Measurements from ENCODE around the gene PLD5. TPM values are rescaled to one million over a fixed set of nuclear protein-coding genes. Genes with fewer than 3 reads are reported as not detected.
"Not testable (repeated sequence)": the region's sequence is repeated elsewhere in the genome, so short reads cannot be mapped to it uniquely, and the experiment has no call there.

PLD5 gene
- total RNA-seq, 1 experiment from 2014 or later, result 1.8 TPM

DNA sequence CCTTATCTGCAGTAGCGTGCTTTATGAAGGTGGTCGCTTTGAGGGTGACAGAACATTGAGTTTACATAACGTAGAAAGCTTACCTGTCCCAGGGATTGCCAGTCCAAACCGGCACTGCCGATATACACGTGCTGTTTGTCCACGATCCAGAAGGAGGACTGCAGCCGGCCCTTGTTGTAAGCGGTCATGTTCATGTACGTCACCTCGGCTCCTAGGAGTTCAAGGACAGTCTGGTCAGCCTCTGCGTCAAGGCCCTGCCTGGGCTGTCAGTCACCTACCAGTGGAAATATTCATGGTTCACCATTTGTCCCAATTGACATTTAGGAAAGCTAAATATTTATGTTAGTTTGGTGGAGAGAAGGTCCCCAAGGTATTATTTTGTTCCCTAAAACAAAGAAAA, 304.6 kb downstream of the PLD5 start:
- no peak for TF ChIP-seq CTCF (IDR thresholded peaks at IDR 0.05; ENCODE audit: insufficient read depth in 1 of 2, low read depth in 1 of 2, low read length in 1 of 2, severe bottlenecking in 1 of 2, unreplicated experiment in 1 of 2)
- Histone ChIP-seq H3K4me3 (ENCODE audit: low read depth, low read length) (no peak overlapping the region), H3K9me3 (peaks cover 34% of the 10 kb centered on the region), H3K36me3 (ENCODE audit: control insufficient read depth, insufficient read depth, low read length) (no peaks in the 10 kb centered on the region), H3K27me3 (replicated peaks; ENCODE audit: control insufficient read depth, insufficient read depth, low read length) (no peaks in the 10 kb centered on the region), H3K4me1 (0 out of 2 replicates have a peak, but pooled peaks cover 9% of the 10 kb centered on the region)
- Mint-ChIP-seq H3K36me3 (ENCODE audit: insufficient read depth, unreplicated experiment) (peaks cover 12% of the 10 kb centered on the region), H3K27me3 (ENCODE audit: insufficient read depth, unreplicated experiment) (no peaks in the 10 kb centered on the region), H3K4me3 (ENCODE audit: unreplicated experiment) (no peak overlapping the region), H3K27ac (ENCODE audit: unreplicated experiment) (no peak overlapping the region), H3K9me3 (ENCODE audit: unreplicated experiment) (peaks cover 55% of the 10 kb centered on the region), H3K4me1 (ENCODE audit: low read depth, unreplicated experiment) (peaks cover 8% of the 10 kb centered on the region)
- BruUV-seq (replicated peaks), result no TSS peak
- ChIA-PET POLR2A (no interaction called here), CTCF (no interaction called here)
- DNase-seq, result no peak
- intact Hi-C loops (cut with micrococcal nuclease; ENCODE audit: unreplicated experiment), result no loop called here

GRCh38 chr1:242219298-242219901, 305.1 kb downstream of the PLD5 start:
- ChIA-PET CTCF (no interaction called here), POLR2A (no interaction called here)
- H3K27ac Mint-ChIP-seq (ENCODE audit: unreplicated experiment), result no peak overlapping the region
- H3K4me3 ChIP-seq (ENCODE audit: low read depth, low read length), result no peak overlapping the region
- no peak overlapping the region for H3K4me3 Mint-ChIP-seq (ENCODE audit: unreplicated experiment)
- no TSS peak for BruUV-seq (replicated peaks)
- 0 out of 2 replicates have a peak, but pooled peaks cover 9% of the 10 kb centered on the region for H3K4me1 ChIP-seq
- peaks cover 36% of the 10 kb centered on the region for H3K9me3 ChIP-seq
- H3K9me3 Mint-ChIP-seq (ENCODE audit: unreplicated experiment), result peaks cover 55% of the 10 kb centered on the region
- peaks cover 12% of the 10 kb centered on the region for H3K36me3 Mint-ChIP-seq (ENCODE audit: insufficient read depth, unreplicated experiment)
- H3K27me3 Mint-ChIP-seq (ENCODE audit: insufficient read depth, unreplicated experiment), result no peaks in the 10 kb centered on the region
- DNase-seq, result no peak
- no peaks in the 10 kb centered on the region for H3K27me3 ChIP-seq (replicated peaks; ENCODE audit: control insufficient read depth, insufficient read depth, low read length)
- intact Hi-C loops (cut with micrococcal nuclease; ENCODE audit: unreplicated experiment), result no loop called here
- H3K36me3 ChIP-seq (ENCODE audit: control insufficient read depth, insufficient read depth, low read length), result no peaks in the 10 kb centered on the region
- H3K4me1 Mint-ChIP-seq (ENCODE audit: low read depth, unreplicated experiment), result peaks cover 8% of the 10 kb centered on the region
- no peak for TF ChIP-seq CTCF (IDR thresholded peaks at IDR 0.05; ENCODE audit: insufficient read depth in 1 of 2, low read depth in 1 of 2, low read length in 1 of 2, severe bottlenecking in 1 of 2, unreplicated experiment in 1 of 2)

DNA sequence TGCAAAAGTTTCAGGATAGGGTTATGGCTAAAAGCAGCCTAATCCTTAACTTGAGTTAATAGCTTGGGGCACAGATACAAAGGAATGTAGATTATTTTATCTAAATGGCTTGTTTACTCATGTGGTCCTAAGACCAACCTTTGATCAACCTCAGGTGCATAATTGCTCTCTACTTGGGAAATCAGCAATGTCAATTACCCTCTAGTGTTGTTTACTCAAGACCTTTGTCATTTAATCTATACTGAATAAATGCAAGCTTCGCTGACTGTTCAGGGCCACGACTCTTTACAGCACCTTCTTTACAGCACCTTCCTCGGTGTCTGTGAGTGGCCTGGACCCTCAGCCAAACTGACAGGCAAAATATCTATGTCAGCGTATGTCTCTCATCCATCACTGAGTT, 308.1 kb downstream of the PLD5 start:
- no peaks in the 10 kb centered on the region for H3K27me3 Mint-ChIP-seq (ENCODE audit: insufficient read depth, unreplicated experiment)
- H3K36me3 ChIP-seq (ENCODE audit: control insufficient read depth, insufficient read depth, low read length), result no peaks in the 10 kb centered on the region
- peaks cover 48% of the 10 kb centered on the region for H3K9me3 Mint-ChIP-seq (ENCODE audit: unreplicated experiment)

GRCh38 chr1:242214455-242214854, 310.0 kb downstream of the PLD5 start:
- intact Hi-C loops (cut with micrococcal nuclease; ENCODE audit: unreplicated experiment); BruUV-seq (replicated peaks); CTCF ChIA-PET; H3K4me3 ChIP-seq (ENCODE audit: low read depth, low read length); H3K27me3 ChIP-seq (replicated peaks; ENCODE audit: control insufficient read depth, insufficient read depth, low read length); H3K4me3 Mint-ChIP-seq (ENCODE audit: unreplicated experiment); H3K36me3 ChIP-seq (ENCODE audit: control insufficient read depth, insufficient read depth, low read length); DNase-seq; H3K27me3 Mint-ChIP-seq (ENCODE audit: insufficient read depth, unreplicated experiment); POLR2A ChIA-PET; H3K27ac Mint-ChIP-seq (ENCODE audit: unreplicated experiment): not testable (repeated sequence)
- Mint-ChIP-seq H3K36me3 (ENCODE audit: insufficient read depth, unreplicated experiment) (peaks cover 30% of the 10 kb centered on the region), H3K9me3 (ENCODE audit: unreplicated experiment) (peaks cover 63% of the 10 kb centered on the region), H3K4me1 (ENCODE audit: low read depth, unreplicated experiment) (peaks cover 32% of the 10 kb centered on the region)
- peaks cover 38% of the 10 kb centered on the region for H3K4me1 ChIP-seq
- peaks cover 46% of the 10 kb centered on the region for H3K9me3 ChIP-seq

More for the DNA sequence above, 308.1 kb downstream of the PLD5 start:
- peaks cover 22% of the 10 kb centered on the region for H3K4me1 Mint-ChIP-seq (ENCODE audit: low read depth, unreplicated experiment)
- CTCF ChIA-PET, result no interaction called here
- TF ChIP-seq CTCF (IDR thresholded peaks at IDR 0.05; ENCODE audit: insufficient read depth in 1 of 2, low read depth in 1 of 2, low read length in 1 of 2, severe bottlenecking in 1 of 2, unreplicated experiment in 1 of 2), result no peak
- DNase-seq, result no peak
- POLR2A ChIA-PET, result no interaction called here
- H3K36me3 Mint-ChIP-seq (ENCODE audit: insufficient read depth, unreplicated experiment), result peaks cover 24% of the 10 kb centered on the region
- peaks cover 24% of the 10 kb centered on the region for H3K4me1 ChIP-seq
- BruUV-seq (replicated peaks), result no TSS peak
- no peak overlapping the region for H3K4me3 Mint-ChIP-seq (ENCODE audit: unreplicated experiment)
- H3K9me3 ChIP-seq, result peaks cover 43% of the 10 kb centered on the region
- H3K27me3 ChIP-seq (replicated peaks; ENCODE audit: control insufficient read depth, insufficient read depth, low read length), result no peaks in the 10 kb centered on the region
- intact Hi-C loops (cut with micrococcal nuclease; ENCODE audit: unreplicated experiment), result no loop called here
- H3K27ac Mint-ChIP-seq (ENCODE audit: unreplicated experiment), result no peak overlapping the region
- H3K4me3 ChIP-seq (ENCODE audit: low read depth, low read length), result no peak overlapping the region

DNA sequence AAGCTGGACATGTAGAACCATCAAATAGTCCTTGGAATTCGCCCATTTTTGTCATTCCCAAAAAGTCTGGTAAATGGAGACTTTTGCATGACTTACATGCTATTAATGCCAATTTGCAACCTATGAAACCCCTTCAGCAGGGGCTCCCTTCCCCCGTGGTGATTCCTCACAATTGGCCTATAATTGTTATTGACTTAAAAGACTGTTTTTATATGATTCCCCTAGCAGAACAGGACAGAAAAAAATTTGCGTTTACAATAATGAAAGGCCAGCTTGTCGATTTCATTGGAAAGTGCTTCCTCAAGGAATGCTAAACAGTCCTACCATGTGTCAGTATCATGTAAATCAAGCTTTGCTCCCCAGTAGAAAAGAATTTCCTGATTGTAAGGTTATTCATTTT, 311.5 kb downstream of the PLD5 start:
- H3K4me3 Mint-ChIP-seq (ENCODE audit: unreplicated experiment); H3K27ac Mint-ChIP-seq (ENCODE audit: unreplicated experiment); BruUV-seq (replicated peaks); H3K36me3 ChIP-seq (ENCODE audit: control insufficient read depth, insufficient read depth, low read length); H3K27me3 ChIP-seq (replicated peaks; ENCODE audit: control insufficient read depth, insufficient read depth, low read length); H3K4me3 ChIP-seq (ENCODE audit: low read depth, low read length); intact Hi-C loops (cut with micrococcal nuclease; ENCODE audit: unreplicated experiment); CTCF ChIA-PET; H3K27me3 Mint-ChIP-seq (ENCODE audit: insufficient read depth, unreplicated experiment); DNase-seq; POLR2A ChIA-PET: not testable (repeated sequence)
- H3K9me3 ChIP-seq, result peaks cover 42% of the 10 kb centered on the region
- Mint-ChIP-seq H3K36me3 (ENCODE audit: insufficient read depth, unreplicated experiment) (peaks cover 30% of the 10 kb centered on the region), H3K4me1 (ENCODE audit: low read depth, unreplicated experiment) (peaks cover 32% of the 10 kb centered on the region), H3K9me3 (ENCODE audit: unreplicated experiment) (peaks cover 61% of the 10 kb centered on the region)
- peaks cover 38% of the 10 kb centered on the region for H3K4me1 ChIP-seq
